ENCODE data around the gene ZNF593OS.

GRCh38 chr1:26191739-26192138, 20.1 kb upstream of the ZNF593OS start:
- TF ChIP-seq CTCF (IDR thresholded peaks at IDR 0.05; ENCODE audit: extremely low read depth in 1 of 2, insufficient read depth in 1 of 2, low read depth in 1 of 2, low read length in 2 of 2) = no peak
- no peak for TF ChIP-seq POLR2AphosphoS5 (IDR thresholded peaks at IDR 0.05; ENCODE audit: insufficient read depth, low read depth, low read length)
- TF ChIP-seq MAX (IDR thresholded peaks at IDR 0.05; ENCODE audit: insufficient read depth, insufficient read length) = no peak

Data from endothelial cell of umbilical vein (primary cell).